ENCODE measurements around the gene LDLRAD4. TPM values are rescaled to one million over a fixed set of nuclear protein-coding genes. Genes with fewer than 3 reads are reported as not detected.

LDLRAD4 gene
- total RNA-seq, 4 donors from 2014 or later = 14.0 to 36.9 (median 29.3) TPM

DNA sequence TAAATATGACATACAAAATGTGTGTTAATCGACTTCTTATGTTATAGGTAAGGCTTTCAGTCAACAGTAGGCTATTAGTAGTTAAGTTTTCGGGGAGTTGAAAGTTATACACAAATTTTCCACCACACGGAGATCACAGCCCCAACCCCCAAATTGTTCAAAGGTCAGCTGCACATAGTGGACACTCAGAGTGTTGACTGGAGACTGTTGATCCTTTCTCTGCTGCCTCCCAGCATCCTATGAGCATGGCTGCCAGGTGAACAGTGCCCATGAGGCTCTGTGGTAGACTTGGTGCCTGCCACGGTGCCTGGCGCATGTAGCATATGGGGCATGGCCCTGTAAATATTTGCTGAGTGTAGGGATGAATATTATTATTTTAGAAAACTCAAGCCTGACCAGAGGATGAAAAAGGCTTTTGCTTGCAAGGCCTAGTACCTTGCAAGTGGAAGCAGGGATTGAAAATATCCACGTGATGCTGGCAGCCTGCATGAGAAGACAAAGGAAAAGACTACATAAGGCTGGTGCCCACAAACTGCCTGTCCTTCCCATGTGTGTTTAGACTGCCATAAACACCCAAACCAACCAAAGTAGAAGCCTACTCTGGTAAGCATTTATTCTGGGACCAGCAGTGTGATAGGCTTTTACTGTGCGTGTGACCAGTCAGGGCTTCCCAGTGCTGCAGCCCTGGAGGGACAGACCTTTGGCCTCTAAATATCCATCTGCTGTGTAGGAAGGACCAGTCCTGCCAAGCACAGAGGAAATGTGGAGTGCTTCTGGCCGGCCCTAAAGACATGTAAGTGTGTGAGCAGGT lies 226.1 kb downstream of the LDLRAD4 start:
- H3K4me1 ChIP-seq = peaks cover 0 to 17% (median 0%) of the 10 kb centered on the region in 4 donors
- no peaks in the 10 kb centered on the region for H3K9me3 ChIP-seq
- peaks cover 0 to 5% of the 10 kb centered on the region in 2 donors for H3K27me3 ChIP-seq
- 79 to 80% methylated on average over 8 of the region's 8 CpGs for WGBS, 2 donors
- no peak for DNase-seq (ENCODE audit: low spot score in 2 of 2)
- H3K4me3 ChIP-seq = no peak overlapping the region
- H3K36me3 ChIP-seq = no peaks in the 10 kb centered on the region
- no peak overlapping the region for H3K27ac ChIP-seq
- TF ChIP-seq, protein P1, sequence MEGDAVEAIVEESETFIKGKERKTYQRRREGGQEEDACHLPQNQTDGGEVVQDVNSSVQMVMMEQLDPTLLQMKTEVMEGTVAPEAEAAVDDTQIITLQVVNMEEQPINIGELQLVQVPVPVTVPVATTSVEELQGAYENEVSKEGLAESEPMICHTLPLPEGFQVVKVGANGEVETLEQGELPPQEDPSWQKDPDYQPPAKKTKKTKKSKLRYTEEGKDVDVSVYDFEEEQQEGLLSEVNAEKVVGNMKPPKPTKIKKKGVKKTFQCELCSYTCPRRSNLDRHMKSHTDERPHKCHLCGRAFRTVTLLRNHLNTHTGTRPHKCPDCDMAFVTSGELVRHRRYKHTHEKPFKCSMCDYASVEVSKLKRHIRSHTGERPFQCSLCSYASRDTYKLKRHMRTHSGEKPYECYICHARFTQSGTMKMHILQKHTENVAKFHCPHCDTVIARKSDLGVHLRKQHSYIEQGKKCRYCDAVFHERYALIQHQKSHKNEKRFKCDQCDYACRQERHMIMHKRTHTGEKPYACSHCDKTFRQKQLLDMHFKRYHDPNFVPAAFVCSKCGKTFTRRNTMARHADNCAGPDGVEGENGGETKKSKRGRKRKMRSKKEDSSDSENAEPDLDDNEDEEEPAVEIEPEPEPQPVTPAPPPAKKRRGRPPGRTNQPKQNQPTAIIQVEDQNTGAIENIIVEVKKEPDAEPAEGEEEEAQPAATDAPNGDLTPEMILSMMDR (IDR thresholded peaks at IDR 0.05) = no peak
- TF ChIP-seq POLR2A (IDR thresholded peaks at IDR 0.05) = no peak
- no peak for TF ChIP-seq EP300 (IDR thresholded peaks at IDR 0.05)

DNA sequence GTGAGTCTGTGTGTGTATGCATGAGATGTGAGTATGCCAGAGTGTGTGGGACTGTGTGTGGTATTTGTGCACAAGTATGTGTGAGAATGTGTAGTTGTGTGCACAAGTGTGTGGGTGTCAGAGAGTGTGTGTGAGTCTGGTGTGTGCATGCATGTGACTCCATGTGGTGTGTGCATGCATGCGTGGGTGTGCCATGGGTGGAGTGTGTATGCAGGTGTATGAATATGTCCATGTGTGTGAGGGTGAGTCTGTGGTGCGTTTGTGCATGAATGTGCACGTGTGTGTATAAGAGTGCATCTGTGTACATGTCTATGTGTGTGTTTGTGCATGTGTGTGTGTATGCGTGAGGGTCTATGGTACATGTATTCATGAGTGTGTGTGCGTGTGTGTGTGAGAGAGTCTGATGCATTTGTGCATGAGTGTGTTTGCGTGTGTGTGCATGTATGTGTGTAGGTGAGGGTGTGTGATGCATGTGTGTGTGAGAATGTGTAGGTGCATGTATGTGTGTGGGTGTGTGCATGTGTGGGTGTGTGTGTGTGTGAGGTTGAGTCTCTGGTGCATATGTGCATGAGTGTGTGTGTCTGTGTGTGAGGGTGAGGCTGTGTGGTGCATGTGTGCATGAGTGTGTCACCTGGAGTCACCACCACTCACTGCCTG lies 226.8 kb downstream of the LDLRAD4 start:
- no peak overlapping the region for H3K4me3 ChIP-seq
- H3K36me3 ChIP-seq = no peaks in the 10 kb centered on the region
- H3K9me3 ChIP-seq = no peaks in the 10 kb centered on the region
- no peak overlapping the region for H3K27ac ChIP-seq
- no peak for DNase-seq (ENCODE audit: low spot score in 2 of 2)
- peaks cover 0 to 5% of the 10 kb centered on the region in 2 donors for H3K27me3 ChIP-seq
- peaks cover 0 to 17% (median 0%) of the 10 kb centered on the region in 4 donors for H3K4me1 ChIP-seq
- TF ChIP-seq POLR2A (IDR thresholded peaks at IDR 0.05) (no peak), EP300 (IDR thresholded peaks at IDR 0.05) (no peak)
- TF ChIP-seq, protein P1 (IDR thresholded peaks at IDR 0.05) = no peak
- 80 to 81% methylated on average over 6 of the region's 6 CpGs for WGBS, 2 donors

DNA sequence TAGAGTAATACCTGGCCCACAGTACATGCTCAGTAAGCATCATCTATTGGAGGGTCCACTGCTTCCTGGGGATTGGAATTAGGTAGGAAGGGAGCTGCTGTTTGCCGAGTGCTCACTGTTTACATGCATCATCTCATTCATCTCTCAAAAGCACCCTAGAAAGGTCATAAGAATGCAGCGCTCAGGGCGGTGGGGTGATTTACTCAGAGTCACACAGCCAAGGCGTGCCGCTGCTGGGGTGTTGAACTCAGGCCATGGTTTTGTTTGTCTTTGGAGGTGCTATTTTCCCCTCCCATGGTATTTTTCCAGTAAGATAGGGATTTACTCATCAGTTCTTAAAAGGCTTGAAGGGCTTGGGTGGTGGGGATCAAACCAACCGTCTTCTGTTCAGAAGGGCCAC lies 227.5 kb downstream of the LDLRAD4 start:
- no peak for DNase-seq (ENCODE audit: low spot score in 2 of 2)
- Histone ChIP-seq H3K27ac (no peak overlapping the region), H3K27me3 (peaks cover 0 to 5% of the 10 kb centered on the region in 2 donors), H3K36me3 (no peaks in the 10 kb centered on the region), H3K4me1 (peaks cover 0 to 17% (median 0%) of the 10 kb centered on the region in 4 donors), H3K9me3 (no peaks in the 10 kb centered on the region), H3K4me3 (no peak overlapping the region)
- TF ChIP-seq POLR2A (IDR thresholded peaks at IDR 0.05) (no peak), EP300 (IDR thresholded peaks at IDR 0.05) (no peak)
- TF ChIP-seq, protein P1 (IDR thresholded peaks at IDR 0.05) = no peak
- WGBS, 2 donors = 85 to 93% methylated on average over 6 of the region's 6 CpGs

DNA sequence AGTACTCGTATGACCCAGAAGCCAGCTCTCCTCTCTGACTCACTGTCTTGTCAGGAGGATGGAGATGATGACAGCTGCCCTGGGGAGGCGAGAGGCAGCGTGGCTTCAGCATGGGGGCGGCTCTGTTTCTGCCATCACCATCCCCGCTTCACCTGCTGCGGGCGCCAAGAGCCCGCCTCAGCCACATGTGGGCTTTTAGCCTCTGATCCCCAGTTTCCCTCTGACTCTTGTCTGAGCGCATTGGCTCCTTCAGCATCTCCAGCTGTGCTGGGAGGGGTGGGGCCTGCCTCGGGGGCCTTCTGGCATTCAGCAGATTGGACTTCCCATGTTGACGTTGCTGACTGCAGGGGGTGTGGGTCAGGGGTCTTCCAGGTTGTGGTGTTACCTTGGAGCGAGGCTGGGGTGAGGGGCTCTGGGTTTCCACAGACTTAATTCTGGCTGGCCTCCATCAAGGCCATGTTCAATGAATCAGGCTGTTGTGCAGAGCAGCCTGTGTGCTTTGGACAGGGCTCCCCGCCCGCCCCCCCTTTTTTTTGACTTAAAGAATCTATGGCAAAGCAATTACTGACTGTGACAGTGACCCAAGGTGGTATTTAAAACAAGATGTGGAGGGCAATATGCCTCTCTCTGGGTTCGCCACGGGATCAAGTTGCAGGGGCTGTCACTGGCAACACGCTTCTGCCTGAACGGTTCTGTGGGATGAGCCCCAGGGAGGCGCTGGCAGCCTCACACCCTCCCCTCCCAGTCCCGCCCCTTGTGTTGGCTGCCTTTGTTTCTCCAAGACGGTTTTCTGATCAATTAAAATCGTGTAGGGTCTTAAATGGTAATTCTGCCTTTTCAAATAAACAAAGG lies 228.3 kb downstream of the LDLRAD4 start:
- peaks cover 0 to 5% of the 10 kb centered on the region in 2 donors for H3K27me3 ChIP-seq
- no peak overlapping the region for H3K27ac ChIP-seq
- no peaks in the 10 kb centered on the region for H3K9me3 ChIP-seq
- H3K36me3 ChIP-seq = no peaks in the 10 kb centered on the region
- peaks cover 0 to 17% (median 0%) of the 10 kb centered on the region in 4 donors for H3K4me1 ChIP-seq
- no peak for DNase-seq (ENCODE audit: low spot score in 2 of 2)
- 40 to 51% methylated on average over 21 to 22 of the region's 22 CpGs for WGBS, 2 donors
- no peak overlapping the region for H3K4me3 ChIP-seq
- TF ChIP-seq EP300 (IDR thresholded peaks at IDR 0.05) (no peak), POLR2A (IDR thresholded peaks at IDR 0.05) (no peak)
- TF ChIP-seq, protein P1 (IDR thresholded peaks at IDR 0.05) = no peak

Data from tibial nerve (tissue), 4 donors.